GM19395 (cell line): ENCODE measurements around the gene ATP8A1.

Source experiments
- ATAC-seq: cut with Tn5 transposase; IDR thresholded peaks from one replicate; pipeline ENCODE4 v1.9.1; 2021; ENCODE audit warnings: mild to moderate bottlenecking, moderate library complexity; ENCODE audit not compliant: unreplicated experiment

Gene ATP8A1

DNA sequence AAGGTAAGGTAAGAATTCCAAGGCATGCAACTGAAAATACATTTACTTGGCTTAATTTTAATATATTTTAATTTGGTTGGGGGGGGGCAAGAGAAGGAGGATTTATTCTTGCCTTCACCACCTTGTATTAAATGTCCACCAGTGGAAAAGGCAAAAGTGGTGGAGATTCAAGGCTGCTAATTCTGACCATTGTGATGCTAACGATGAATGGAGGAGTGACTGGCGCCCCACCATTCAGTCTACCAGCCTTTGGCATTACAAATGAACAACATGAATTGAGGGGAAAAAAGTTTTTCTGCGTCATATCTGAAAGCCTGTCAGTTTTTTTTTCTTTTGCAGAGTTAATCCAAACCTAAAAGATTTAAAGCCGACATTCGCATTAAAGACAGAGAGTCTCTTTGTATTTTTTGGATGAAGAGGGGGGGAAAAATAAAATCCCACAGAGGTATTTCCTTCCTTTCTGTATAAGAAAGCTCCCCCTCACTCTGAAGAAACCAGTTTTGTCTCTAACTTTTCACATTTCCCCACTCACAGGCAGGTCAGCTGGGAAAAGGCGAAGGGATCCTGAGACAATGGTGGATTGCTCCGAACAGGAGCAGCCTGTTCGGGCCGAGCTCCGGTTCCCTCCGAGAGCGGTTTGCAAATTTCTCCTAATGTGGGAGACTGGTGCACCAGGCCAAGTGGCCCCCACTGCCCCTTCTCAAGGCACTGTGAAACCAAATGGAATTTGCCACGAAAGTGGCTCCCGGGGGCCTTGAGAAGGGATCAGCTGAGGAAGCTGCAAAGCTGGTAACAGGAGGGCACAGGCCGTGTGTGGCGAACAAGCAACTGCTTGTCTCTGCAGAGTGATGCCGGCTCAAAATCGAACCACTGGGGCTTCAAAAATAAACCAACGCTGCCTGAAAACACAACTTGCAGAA, 231.5 kb downstream of the ATP8A1 start:
- no peak for ATAC-seq

DNA sequence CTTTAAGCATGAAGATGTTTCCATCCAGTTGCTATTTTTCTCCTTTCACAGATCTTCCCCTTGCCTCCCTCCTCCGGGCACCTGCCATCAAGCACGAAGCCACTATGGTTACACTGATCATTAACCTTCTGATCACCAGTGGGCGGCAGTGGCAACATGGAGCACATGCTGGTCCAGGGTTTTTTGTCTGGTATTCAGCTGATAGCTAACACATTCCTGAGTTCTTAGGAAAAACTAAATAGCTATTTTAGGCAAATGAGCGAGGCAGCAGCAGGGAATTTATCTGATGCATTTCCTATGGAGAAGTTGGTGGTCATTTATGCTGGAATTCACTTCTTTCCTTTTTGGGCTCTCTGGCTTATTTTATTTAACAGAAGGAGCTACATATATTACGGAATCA, 236.8 kb downstream of the ATP8A1 start:
- ATAC-seq: no peak

DNA sequence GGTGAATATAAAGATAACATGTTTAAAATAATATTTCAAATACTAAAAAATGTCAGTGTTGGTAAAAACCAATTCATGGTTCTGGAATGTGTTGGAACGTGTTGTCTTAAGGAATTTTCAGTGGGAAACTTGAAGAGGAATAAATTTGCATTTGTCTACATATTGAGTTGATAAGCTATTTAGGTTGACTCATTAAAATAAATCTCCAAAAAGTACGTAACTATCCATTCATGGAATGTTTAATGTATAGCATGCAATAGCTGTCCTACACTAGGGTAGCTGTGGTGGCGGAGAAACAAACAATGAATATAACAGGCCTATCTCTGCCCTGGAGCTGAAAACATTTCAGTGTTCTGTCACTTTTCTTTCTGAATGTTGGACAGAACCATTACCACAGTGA, 239.4 kb downstream of the ATP8A1 start:
- no peak for ATAC-seq

DNA sequence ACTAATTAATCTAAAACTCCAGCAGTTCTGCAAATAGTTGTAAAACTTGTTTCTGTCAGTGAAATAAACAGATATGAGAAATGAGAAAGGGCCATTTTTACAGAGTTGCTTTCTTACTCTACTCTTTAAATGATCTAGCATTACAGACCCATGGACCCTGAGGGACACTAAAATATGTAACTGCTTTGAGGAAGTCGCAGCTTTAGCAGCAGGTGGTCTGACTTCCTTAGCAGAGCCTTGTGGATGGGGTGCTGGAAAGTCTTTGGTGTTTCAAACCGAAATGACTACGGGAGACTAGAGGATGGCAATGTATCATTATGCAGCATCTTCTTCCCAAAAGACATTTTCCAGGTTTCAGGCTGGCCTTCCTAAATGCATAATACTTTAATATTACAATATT, 240.9 kb downstream of the ATP8A1 start:
- ATAC-seq: peak; percentile 54

DNA sequence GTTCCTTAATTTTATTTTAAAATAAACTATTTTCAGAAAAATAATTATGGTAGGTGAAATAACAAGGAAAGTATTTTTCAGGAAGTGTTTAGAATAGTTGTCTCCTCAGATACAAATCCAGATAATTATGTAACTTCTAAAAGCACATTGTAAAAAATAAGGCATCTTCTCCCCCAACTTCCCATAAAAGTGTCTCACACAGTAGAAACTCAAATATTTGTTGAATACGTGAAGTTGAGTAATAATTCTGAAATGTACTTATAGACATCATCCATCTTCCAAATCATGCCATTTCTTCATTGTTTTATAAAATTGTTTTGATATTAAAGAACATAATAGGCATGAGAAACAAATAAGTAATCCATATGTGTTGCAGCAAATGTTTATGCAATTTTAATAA, 241.6 kb downstream of the ATP8A1 start:
- ATAC-seq: no peak

GRCh38 chr4:42412251-42412650, 244.7 kb downstream of the ATP8A1 start:
- ATAC-seq: no peak

DNA sequence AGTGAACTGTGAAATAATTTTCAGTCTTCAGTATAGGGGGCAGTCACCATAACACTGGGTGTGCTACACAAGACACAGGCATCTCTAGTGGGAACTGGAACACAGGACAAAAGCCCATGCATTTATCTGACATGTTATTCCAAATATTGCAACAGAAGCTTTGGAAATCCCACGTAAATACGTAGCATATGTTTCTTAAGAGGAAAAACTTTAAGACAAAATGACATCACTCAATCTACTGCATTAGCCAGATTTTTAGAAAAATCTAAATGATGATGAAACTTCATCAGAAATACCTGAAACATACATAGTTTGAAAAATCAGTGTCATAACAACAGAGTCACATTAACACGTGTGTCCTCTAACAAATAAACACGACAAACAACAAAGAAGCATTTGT, 245.1 kb downstream of the ATP8A1 start:
- no peak for ATAC-seq

- ATAC-seq: no peak
Observed at GRCh38 chr4:42410446-42410845, 246.5 kb downstream of the ATP8A1 start.

DNA sequence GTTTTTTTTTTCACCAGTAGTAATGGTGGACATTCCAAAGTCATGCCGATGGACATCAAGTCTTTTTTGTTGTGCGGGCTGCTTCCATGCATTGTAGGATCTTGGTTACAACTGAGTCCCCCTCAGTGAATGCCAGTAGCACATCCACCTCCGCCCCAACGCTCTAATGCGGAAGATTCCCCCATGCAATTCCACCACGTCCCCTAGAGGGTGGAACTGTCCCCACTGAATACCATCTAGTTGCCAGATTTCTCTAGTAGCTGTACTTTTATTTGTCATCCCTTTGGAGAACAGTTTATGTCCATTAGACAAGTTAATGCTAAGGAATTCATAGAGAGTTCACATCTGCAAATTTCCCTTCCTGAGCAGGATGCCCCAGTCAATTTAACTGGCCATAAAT, 252.9 kb downstream of the ATP8A1 start:
- no peak for ATAC-seq

- ATAC-seq: no peak
Observed at GRCh38 chr4:42401171-42401570, 255.7 kb downstream of the ATP8A1 start.

GRCh38 chr4:42399393-42399792, 257.5 kb downstream of the ATP8A1 start:
- no peak for ATAC-seq

DNA sequence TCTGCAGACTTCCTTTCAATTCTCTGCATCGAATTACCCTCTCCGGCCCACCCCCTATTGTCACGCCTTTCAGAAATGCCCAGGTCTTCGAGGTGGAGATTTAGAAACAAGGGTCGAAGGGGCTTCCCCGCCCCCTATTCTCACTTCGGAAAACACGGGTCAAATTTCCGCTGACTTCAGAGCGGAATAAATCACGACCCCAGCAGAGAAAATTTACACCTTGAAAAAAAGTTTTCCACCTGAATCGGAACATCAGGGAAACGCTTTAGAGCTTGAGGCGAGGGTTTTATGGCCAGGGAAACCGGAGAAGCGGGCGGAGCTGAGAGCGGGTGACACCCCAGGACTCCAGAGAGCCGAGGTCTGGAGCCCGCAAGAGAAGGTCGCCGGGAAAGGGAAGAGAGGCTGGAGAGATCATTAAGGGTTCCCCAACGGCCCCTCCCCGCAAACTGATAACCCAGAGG, 258.0 kb downstream of the ATP8A1 start:
- no peak for ATAC-seq

- peak; percentile 42 for ATAC-seq
Observed at GRCh38 chr4:42398171-42398870, 258.6 kb downstream of the ATP8A1 start.

DNA sequence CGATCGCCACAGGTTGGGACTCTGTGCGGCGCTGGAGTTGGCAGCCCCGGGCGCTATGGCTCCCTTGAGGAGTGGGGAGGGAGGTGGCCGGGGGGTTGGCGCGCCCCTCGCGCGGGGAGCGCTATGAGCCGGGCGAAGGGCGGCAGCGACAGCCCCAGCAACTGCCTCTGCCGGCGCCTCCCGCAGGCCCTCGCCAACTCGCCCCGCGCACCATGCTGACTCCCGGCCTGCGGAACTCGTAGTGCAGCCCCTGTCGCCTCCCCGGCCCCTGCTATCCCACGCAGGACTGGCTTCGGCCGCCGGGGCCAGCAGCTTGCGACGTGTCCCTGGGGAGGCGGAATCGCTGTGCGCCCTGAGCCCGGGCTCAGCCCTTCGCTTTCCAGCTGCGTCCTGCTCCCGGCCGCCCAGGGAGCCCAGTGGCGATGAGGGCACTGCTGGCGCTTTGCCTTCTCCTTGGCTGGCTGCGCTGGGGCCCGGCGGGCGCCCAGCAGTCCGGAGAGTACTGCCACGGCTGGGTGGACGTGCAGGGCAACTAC, 259.2 kb downstream of the ATP8A1 start:
- peak; percentile 39 for ATAC-seq

DNA sequence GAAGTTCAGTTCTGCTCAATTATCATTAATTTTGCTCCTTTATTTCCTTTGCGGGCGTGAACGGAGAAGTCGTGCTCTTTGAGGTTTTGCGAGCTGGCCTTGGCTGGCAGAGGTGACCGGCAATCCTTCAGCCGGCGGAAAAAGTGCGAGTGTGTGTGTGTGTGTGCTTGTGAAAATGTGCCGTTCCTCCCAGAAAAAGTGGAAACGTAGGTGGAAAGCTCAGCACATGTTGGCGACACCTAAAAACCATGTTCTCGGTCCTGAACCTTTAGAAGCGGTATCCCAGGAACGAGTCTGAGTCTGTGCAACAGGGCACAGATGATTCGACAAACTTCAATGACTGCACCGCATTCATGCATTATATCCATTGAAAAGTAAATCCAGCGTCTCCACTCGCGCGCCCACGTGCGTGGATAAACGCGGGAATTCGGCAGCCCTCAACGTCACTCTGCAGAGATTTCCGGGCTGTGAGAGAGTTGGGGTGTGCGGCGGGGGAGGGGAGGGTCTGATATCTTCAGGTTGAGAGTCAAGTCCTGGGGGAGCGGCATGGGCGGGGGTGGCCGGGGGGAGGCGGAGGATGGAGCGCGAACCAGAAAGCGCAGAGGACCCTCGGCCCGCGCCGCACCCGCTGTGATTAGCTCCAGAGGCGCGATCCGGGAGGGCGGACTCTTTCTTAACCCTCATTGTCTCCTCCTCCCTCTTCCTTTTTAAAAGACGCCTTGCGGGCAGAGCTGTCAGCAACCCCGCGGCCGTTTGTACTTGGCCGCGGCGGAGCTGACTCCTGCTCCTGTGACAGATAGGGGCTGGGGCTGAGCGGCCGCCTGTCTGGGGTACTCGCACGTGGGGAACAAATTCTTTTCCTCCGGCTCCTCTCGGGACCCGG, 259.9 kb downstream of the ATP8A1 start, which contains the start of gene SHISA3:
Gene SHISA3 (plus strand): TSS at position 737 of the 883 bp plus-strand sequence. CDS start 569 bp downstream, outside the sequence.
- peak; percentile 55 for ATAC-seq

DNA sequence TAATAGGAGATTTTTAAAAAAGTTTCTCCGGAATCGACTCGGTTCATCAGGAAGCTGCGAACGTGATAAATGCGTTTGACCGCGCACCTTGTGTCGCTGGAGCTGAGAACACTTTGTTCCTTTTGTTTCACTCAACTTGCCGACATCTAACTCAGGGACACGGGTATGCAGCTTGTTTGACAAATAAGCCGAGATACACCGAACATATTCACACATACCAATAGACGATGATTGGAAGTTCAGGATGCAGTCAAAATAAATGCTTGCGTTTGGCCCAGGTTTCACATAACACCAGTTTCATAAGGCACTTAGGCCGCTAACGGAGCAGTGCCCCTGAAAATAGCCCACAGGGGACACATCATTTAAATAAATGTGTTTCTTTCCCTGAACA, 260.5 kb downstream of the ATP8A1 start:
- no peak for ATAC-seq

GRCh38 chr4:42395595-42395994, 261.3 kb downstream of the ATP8A1 start:
- no peak for ATAC-seq

DNA sequence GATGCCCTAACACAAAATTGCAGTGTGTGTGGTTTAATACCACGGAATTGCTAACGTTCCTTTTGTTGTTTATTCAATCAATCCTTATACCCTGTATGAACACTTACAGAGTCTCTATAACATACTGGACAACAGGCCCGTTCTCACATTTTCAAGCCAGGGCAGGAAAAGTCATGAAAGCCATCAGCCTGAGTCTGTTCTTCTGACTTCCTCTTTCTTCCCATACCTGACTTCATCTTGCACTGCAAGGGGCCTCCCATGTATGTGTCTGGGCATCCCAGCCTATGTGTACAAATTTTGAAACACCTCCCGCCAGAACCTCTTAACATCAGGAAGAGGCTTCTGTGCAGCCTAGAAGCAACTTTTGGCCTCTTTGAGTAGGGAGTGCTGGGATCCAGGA, 264.5 kb downstream of the ATP8A1 start:
- no peak for ATAC-seq

GRCh38 chr4:42391981-42392380, 264.9 kb downstream of the ATP8A1 start:
- ATAC-seq: no peak

GRCh38 chr4:42391355-42391664, 265.6 kb downstream of the ATP8A1 start:
- ATAC-seq: no peak
